Measurements from ENCODE around the gene SERHL2. TPM values are rescaled to one million over a fixed set of nuclear protein-coding genes. Genes with fewer than 3 reads are reported as not detected.
"Not testable (repeated sequence)": the region's sequence is repeated elsewhere in the genome, so short reads cannot be mapped to it uniquely, and the experiment has no call there.

SERHL2 gene
- total RNA-seq, 1 donor from 2014 or later: 1.6 TPM

- DNase-seq: no peak
- ATAC-seq: no peak
- no peaks in the 10 kb centered on the region for H3K9me3 ChIP-seq
- H3K27ac ChIP-seq: no peak overlapping the region
- peaks cover 12% of the 10 kb centered on the region for H3K4me1 ChIP-seq
- H3K36me3 ChIP-seq: peaks cover 37% of the 10 kb centered on the region
- no peaks in the 10 kb centered on the region for H3K27me3 ChIP-seq (ENCODE audit: low read depth)
- TF ChIP-seq CTCF (IDR thresholded peaks at IDR 0.05): no peak
- intact Hi-C loops (cut with DNase I): no loop called here
- H3K4me3 ChIP-seq: no peak overlapping the region
Observed at GRCh38 chr22:42515896-42516295, 37.9 kb upstream of the SERHL2 start.

- intact Hi-C loops (cut with DNase I): not testable (repeated sequence)
Observed at GRCh38 chr22:42517103-42517502, 36.7 kb upstream of the SERHL2 start.

GRCh38 chr22:42518638-42519524, 34.9 kb upstream of the SERHL2 start:
- peak overlapping the region; percentile 84 for H3K4me3 ChIP-seq
- H3K27me3 ChIP-seq (ENCODE audit: low read depth); intact Hi-C loops (cut with DNase I); DNase-seq; H3K9me3 ChIP-seq: not testable (repeated sequence)
- peak; percentile 6 to 51 for ATAC-seq
- H3K36me3 ChIP-seq: peaks cover 23% of the 10 kb centered on the region
- peak overlapping the region; percentile 81 for H3K27ac ChIP-seq
- H3K4me1 ChIP-seq: peaks cover 12% of the 10 kb centered on the region

More at GRCh38 chr22:42517103-42517502, 36.7 kb upstream of the SERHL2 start:
- not testable (repeated sequence) for H3K27me3 ChIP-seq (ENCODE audit: low read depth); H3K27ac ChIP-seq; ATAC-seq; DNase-seq; H3K4me3 ChIP-seq; H3K9me3 ChIP-seq
- Histone ChIP-seq H3K36me3 (peaks cover 28% of the 10 kb centered on the region), H3K4me1 (peaks cover 12% of the 10 kb centered on the region)

GRCh38 chr22:42519525-42520401, 34.0 kb upstream of the SERHL2 start, which contains the start of gene RRP7A:
Gene RRP7A, minus strand, starts transcription at chr22:42519796. Its CDS starts 10 bp downstream, at chr22:42519786.
- peak within 1 kb of the TSS; percentile 84 for H3K4me3 ChIP-seq
- no peaks in the 10 kb centered on the region for H3K9me3 ChIP-seq
- H3K36me3 ChIP-seq: peaks cover 23% of the 10 kb centered on the region
- peak within 1 kb of the TSS; percentile 81 for H3K27ac ChIP-seq
- peaks cover 12% of the 10 kb centered on the region for H3K4me1 ChIP-seq
- no peak for TF ChIP-seq CTCF (IDR thresholded peaks at IDR 0.05)
- peak; percentile 84 for DNase-seq
- peak; percentile 96 to 98 for ATAC-seq
- H3K27me3 ChIP-seq (ENCODE audit: low read depth): no peaks in the 10 kb centered on the region
- intact Hi-C loops (cut with DNase I): no loop called here

GRCh38 chr22:42521228-42521546, 32.6 kb upstream of the SERHL2 start:
- no peaks in the 10 kb centered on the region for H3K9me3 ChIP-seq
- no peak overlapping the region for H3K27ac ChIP-seq
- no peaks in the 10 kb centered on the region for H3K27me3 ChIP-seq (ENCODE audit: low read depth)
- TF ChIP-seq CTCF (IDR thresholded peaks at IDR 0.05): no peak
- intact Hi-C loops (cut with DNase I): no loop called here
- H3K36me3 ChIP-seq: peaks cover 12% of the 10 kb centered on the region
- no peak for DNase-seq
- H3K4me3 ChIP-seq: no peak overlapping the region
- ATAC-seq: no peak
- peaks cover 12% of the 10 kb centered on the region for H3K4me1 ChIP-seq

GRCh38 chr22:42522546-42522945, 31.2 kb upstream of the SERHL2 start:
- Histone ChIP-seq H3K9me3 (no peaks in the 10 kb centered on the region), H3K27me3 (ENCODE audit: low read depth) (no peaks in the 10 kb centered on the region), H3K4me1 (peaks cover 11% of the 10 kb centered on the region), H3K36me3 (no peaks in the 10 kb centered on the region), H3K4me3 (no peak overlapping the region), H3K27ac (no peak overlapping the region)
- no peak for TF ChIP-seq CTCF (IDR thresholded peaks at IDR 0.05)
- intact Hi-C loops (cut with DNase I): no loop called here
- no peak for ATAC-seq
- DNase-seq: no peak

All from lower lobe of right lung (tissue), 2 donors.